GM19035 (cell line): Measurements from ENCODE around the gene HYAL3.

Source experiments
- ATAC-seq: cut with Tn5 transposase; IDR thresholded peaks from one replicate; pipeline ENCODE4 v1.9.1; 2021; ENCODE audit not compliant: unreplicated experiment

The HYAL3 gene, protein sequence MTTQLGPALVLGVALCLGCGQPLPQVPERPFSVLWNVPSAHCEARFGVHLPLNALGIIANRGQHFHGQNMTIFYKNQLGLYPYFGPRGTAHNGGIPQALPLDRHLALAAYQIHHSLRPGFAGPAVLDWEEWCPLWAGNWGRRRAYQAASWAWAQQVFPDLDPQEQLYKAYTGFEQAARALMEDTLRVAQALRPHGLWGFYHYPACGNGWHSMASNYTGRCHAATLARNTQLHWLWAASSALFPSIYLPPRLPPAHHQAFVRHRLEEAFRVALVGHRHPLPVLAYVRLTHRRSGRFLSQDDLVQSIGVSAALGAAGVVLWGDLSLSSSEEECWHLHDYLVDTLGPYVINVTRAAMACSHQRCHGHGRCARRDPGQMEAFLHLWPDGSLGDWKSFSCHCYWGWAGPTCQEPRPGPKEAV

DNA sequence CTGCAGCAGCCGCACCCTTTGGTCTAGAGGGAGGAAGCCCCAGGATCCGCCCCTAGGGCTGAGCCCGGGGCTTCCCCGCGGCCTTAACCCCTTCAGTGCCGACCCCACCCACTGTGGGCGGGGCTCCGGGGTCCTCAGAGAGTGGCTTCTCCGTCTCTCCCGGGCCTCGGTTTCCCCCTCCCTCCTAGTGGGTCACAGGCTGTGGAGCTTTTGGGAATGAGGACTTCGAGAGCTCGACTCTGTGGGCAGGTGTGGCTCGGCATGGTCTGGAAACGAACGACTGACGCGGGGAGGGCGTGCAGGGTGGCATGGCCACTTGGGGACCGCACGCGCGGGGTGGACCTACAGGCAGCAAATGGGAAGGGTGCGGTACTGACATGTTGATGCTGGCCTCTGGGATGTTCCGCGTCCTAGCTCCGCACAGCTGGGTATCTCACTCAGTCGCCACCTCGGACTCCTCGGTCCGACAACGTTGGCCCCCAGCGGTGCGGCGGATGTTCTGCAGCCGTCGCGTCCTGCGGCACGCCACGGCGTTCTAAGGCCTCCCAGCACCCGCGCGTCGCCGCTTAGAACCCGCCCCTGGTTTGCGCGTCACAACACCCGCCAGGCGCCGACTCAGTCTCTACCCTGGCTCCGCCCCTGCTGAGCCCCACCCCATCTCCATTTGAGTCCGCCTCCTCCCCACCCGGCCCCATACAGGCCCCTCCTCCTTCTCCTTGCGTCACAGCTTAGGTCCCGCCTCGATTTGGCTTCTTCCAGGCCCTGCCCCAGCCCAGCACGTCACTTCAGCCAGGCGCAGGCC, at the start of gene HYAL3, which contains the start of gene NAA80:
HYAL3 (minus strand) TSS at position 570 of the 802 bp plus-strand sequence. CDS start 3,803 bp downstream, outside the sequence.
NAA80 (minus strand) TSS at position 570 of the 802 bp plus-strand sequence. CDS start 1,942 bp downstream, outside the sequence.
- peak; percentile 86 for ATAC-seq

DNA sequence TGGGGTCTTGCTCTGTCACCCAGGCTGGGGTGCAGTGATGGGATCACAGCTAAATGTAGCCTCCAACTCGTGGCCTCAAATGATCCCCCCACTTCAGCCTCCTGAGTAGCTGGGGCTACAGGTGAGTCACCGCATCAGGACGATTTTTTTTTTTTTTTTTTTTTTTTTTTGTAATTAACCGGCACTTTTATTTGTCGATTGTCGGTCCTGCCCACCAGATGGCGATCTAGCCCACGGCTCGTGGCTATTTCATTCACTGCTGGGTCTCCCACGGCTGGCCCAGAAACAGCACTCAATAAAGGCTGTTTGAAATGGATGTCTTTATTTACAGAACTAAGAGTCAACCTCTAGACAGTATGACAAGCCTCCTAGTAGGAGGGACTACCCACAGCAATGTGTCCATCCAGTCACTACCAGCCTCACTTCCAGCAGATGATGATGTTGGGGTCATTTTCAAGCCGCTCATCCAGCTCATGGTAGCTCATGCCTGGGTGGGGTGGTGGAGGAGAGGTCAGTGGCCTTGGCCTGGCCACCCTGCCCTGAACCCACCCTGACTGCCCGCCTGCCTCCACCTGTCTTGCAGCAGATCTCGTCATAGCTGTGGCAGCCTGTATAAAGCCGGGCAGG, 48.1 kb upstream of the HYAL3 start:
- no peak for ATAC-seq

DNA sequence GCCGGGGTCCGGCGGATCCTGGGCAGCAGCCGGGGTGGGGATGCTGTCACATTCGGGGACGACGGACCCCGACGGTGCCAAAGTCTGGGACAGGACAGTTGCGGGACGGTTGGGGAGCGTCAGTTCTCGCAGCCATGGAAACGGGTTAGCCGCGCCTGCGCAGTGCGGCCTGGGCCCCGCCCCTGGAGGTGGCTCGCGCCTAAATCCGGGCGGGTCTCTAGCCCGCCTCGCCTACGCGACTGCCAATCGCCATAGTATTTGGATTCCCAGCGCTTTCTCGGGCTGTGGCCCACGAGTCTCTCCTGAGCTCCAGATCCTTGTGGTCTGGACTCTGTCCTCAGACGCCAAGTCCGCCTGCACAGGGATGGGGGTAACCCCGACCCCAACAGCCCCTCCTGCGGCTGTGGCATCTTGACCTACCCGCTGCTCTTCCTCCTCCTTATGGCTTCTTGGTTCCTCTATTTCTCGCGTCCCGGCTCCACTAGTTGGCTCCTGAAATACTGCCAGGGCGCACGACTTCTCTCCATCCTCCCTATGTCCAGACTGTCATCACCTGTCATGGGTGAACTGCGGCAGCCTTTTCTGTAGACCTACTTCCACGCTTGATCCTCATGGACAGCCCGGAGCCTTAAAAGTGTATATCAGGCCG, 46.5 kb upstream of the HYAL3 start, which contains the start of gene ZMYND10:
ZMYND10 (minus strand) TSS at position 147 of the 649 bp plus-strand sequence. CDS start 153 bp downstream, outside the sequence.
- ATAC-seq = no peak

DNA sequence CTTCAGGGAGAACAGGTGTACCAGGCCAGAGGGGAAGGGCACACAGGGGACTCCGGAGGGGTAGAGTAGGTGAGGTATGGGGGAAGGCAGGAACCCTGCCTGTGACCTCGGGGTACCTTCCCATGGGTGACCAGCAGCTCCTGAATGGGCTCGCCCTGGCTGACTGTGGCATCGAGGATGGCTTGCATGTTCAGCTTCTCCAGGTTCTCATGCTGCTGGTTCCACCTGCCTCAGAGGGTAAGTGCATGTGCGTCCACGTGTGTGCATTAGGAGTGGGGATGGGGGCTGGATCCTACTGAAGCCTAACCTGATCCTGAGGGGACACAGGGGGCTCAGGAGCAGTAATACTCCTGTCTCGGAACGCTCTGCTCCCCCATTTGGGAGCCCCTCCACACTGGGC, 45.8 kb upstream of the HYAL3 start:
- ATAC-seq = no peak

DNA sequence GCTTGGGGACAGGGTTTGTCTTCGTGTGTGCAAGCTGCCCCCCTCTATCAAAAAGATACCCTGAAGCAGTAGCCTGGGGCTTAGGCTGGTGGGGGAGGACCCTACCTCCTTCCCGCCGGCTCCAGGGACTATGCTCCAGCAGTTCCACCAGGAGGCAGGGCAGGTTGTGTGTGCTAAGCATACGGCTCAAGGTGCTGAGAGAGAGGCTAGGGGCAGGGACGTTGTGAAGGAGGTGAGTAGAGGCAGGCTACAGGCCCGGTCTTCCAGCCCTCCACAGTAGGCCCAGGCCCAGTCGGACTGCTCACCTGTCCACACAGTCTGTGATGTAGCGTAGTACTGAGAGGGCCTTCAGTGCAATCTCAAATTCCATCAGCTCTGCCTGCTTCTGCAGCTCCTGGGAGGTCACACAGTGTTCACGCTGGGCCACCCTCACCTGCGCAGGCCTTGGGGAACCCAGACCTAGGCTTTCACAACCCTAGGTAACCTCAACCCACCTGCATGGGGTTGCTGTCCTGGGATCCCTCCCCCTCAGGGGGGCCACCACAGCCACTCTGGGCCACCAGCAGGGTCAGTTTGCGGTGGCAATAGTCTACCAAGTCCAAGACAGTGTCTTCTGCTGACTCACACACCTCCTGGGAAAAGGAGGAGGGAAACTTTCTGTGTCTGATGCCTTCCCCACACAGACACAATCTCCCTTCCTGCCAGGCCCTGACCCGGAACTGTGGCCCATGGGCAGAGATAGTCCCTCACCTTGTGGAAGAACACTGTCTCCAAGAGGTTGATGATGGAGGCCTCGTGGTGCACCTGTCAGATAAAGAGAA, 43.8 kb upstream of the HYAL3 start:
- ATAC-seq = no peak

DNA sequence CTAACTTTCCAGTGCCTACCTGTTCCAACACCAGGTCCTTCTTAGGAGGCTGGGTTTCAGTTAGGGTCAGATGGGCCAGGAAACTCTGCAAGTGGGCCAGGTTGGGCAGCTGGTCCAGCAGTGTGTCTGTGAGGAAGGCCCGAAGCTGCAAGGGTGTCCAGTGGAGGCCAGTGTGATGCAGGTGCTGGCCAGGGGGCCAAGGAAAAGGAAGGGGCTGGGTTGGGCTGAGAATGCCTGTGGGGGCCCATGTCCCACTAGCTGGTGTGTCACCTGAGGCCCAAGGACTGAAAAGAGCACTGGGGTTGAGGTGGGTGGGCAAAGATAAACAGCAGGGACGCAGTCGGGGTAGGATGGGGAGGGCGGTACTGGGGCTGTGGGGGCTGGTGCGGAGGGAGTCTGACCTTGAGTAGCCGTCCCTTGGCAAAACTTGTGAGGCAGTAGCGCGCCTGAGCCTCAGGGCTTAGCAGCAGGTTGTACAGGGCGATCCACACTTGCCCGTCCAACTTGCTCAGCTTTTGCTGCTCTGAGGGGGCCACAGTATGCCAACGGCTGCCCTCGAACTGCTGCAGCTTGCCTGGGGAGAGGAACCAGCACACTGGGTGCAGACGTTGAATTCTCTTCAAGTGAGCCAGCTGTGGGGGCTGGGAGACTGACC, 42.9 kb upstream of the HYAL3 start:
- ATAC-seq = no peak

DNA sequence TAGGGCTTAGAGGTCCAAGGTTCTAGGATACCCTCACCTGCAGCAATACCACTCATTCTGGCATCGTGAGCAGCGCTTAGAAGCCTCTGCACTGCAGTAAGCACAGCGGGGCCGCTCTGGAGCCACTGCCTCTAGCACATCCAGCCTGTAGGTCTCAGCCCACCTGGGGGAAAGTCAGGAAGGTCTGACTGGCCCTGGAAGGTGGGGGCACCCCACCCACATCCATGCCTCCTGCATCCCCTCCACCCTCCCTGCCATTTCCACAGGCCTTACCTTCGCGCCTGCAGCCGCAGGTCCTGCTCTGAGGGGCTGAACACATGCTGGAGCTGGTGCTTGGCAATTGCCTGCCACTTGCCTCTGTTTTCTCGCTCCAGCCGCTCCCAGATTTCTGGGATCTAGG, 42.3 kb upstream of the HYAL3 start:
- no peak for ATAC-seq

DNA sequence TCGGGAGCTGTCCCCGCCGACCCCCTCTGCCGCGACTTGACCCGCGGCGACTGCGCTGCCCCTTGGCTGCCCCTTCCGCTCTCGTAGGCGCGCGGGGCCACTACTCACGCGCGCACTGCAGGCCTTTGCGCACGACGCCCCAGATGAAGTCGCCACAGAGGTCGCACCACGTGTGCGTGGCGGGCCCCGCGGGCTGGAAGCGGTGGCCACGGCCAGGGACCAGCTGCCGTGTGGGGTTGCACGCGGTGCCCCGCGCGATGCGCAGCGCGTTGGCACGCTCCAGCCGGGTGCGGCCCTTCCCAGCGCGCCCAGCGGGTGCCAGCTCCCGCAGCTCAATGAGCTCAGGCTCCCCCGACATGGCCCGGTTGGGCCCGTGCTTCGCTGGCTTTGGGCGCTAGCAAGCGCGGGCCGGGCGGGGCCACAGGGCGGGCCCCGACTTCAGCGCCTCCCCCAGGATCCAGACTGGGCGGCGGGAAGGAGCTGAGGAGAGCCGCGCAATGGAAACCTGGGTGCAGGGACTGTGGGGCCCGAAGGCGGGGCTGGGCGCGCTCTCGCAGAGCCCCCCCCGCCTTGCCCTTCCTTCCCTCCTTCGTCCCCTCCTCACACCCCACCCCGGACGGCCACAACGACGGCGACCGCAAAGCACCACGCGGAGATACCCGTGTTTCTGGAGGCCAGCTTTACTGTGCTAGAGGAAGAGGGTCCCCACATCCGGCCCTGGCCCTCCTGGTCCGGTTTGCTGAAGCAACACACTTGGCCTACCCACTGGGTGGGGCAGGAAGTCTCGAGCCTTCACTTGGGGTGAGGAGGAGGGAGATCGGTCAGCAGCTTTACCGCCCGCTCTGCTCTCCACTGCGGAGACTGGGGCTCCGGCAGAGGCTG, 41.5 kb upstream of the HYAL3 start, which contains the start of gene RASSF1:
RASSF1 (minus strand) TSS at position 389 of the 882 bp plus-strand sequence; CDS start at position 358, 31 bp downstream.
- no peak for ATAC-seq

DNA sequence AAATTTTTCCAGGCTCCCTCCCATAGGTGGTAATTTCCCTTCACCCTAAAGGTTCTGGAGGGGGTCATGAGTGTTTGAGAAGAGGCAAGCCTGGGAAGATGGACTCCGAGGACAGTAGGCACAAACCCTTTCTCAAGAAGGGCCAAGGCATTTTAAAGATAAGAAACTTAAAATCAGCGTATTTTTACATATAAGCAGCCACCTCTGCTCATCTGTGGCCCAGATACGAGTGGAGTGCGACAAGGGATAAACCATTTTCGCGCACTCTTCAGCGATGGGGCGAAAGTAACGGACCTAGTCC, 40.9 kb upstream of the HYAL3 start:
- ATAC-seq = no peak

DNA sequence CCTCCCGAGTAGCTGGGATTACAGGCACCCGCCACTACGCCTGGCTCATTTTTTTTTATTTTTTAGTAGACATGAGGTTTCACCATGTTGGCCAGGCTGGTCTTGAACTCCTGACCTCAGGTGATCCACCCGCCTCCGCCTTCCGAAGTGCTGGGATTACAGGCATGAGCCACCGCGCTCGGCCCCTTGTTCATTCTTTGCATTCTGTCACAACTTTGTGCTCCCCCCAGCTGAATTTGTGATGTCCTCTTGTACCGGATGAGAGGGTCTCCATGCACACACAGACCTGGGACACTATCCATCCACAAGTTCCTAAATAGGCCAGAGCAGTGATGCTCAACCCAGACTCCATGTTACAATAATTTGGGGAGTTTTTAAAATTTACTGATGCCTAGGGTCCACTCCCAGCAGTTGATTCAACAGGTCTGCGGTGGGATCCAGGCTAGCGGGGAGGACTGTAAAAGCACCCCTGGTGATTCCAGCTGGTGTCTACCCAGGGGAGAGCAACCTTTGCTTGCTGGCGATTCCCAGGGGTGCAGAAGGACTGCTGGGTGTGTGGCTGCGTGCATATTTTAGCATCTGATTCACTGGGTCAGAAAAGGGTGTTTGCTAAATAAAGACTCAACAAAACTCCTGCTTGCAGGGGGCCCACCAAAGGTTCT, 40.4 kb upstream of the HYAL3 start:
- no peak for ATAC-seq

DNA sequence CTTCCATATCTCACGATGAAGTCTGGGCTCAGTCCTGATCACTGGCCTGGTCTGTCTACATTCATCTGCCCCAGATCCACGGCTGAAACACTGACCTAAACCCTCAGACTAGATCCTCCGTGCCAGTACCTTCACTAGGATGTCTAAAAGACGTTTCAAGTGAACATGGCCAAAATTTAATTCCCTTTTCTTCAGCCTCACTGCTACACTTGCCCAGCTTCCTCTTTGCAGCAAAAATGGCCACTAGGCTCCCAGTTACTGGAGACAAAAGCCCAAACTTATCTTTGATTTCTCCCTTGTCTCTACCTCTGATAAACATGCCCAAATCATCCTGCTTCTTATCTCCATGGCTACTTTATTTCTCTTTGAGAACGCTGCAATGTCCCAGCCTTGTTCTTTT, 39.8 kb upstream of the HYAL3 start:
- ATAC-seq = no peak

DNA sequence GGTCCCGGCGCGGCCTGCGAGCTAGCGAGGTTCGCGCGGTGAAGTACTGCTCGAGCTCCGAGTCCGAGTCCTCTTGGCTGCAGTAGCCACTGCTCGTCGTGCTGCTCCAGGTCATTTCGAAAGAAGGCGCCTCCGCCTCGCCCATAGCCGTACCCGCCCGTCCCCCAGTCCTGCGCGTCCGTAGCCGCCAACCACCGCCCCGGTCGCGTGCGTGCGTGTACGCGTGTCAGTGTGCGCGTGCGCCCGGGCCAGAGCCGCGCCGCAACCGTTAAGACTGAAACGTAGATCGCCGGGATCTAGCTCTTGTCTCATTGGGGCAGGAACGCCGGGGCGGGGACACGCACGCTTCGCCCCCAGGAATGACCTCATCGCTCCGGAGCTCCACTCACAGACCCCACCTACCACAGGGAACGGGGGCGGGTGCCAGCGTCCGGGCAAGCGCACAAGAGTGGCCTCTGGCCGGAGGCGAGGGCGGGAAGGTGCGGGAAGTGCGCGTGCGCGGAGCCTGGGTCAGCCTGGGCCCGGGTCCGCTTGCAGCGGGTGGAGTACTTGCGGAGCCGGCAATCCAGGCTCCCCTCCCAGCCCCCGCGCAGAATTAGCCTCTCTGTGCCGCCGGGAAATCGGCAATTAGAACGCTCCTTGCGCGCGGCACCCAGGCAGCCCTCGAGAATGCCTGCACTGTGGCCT, 38.1 kb upstream of the HYAL3 start:
- peak; percentile 78 for ATAC-seq

DNA sequence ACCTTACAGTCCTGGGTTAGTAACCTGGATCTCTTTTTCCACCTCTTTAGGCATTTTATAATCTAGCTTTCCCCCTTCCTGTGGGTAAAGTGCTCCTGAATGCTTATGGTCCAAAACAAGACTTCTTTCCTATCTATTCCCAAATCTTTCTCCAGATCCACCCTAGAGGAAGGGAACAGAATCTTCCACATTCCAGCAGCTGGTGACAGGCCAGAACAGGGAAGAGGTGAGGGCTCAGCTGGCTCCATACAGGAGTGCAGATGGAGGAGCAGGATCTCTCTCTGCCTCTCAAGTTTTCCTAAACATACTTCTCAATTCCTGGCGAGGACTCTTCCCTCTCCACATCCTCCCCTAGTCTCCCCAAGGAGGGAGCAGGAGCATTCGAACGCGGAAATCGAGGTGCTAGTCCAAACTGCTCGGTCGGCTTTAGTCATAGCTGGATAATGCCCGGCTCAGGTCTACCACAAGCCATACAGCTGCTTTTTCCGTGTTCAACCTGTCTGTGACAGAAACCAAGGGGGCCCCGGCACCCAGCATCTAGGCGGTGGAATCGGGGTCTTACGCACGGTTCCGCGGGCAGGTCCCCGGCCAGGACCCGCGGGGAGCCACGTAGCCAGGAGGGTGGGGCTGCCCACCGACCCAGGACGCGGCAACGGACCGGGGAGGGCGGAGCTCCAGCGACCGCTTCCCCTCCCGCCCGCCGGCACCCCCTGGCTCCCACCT, 37.4 kb upstream of the HYAL3 start:
- peak; percentile 39 for ATAC-seq

DNA sequence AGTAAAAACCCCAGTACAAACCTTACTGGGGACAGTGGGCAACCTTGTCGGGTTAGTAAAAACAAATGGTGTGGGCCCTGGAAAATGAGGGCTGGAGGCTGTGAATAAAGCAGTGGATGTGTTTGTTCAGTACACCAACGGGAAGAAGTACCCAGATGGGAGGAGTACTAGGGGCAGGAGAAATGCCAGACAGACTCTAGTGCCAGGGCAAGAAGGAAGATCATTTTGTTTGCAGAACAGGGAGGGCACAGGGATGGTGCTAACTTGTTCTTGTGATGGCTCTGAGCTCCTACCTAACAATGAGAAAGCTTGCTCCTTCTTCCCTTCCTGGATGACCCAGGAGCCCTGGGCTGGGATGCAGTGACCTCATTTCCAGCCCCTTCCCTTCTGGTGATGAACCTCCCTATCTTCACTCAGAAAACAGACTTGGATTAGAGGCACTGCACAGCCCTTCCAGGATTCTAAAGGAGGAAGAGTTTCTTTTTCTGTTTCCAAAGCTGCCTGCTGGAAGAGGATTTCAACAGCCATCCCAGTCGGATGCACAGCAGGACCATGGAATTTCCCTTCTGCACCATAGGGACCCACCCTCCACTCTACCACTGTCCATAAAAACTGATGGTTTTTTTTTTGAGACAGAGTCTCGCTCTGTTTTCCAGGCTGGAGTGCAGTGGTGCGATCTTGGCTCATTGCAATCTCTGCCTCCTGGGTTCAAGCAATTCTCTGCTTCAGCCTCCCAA, 35.3 kb upstream of the HYAL3 start:
- ATAC-seq = no peak

DNA sequence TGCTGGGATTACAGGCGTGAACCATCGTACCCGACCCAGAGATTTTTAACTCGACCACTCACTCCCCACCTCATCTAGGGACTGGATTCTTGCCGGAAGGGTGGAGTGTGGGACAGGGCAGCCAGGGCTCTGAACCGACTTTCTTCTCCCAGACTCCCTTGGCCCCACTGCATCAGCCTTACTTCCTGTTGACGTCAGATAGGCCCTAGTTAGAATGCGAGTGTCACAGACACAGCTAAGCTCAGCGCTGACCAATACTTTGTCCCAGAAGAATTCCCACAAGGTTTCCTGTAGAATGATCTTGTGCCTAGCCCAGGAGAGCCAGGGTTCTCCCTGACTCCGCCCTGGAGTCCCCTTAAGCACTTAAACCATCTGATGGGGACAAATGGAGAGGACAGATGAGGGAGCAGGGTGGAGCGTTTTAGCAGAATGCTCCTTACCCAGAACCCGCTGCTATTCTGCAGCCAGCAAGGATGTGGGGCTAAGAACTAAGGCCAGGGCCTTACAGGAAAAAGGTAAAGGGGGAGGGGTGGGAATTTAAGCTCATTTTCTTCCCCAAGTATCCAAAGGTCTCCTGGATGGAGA, 34.6 kb upstream of the HYAL3 start:
- no peak for ATAC-seq
